Skeletal muscle satellite cell (primary cell): Measurements from ENCODE around the gene KCNE5.
"Not testable (repeated sequence)": the region's sequence is repeated elsewhere in the genome, so short reads cannot be mapped to it uniquely, and the experiment has no call there.

Experiments
- H3K27me3 ChIP-seq: 2 replicates; pipeline ENCODE4 v1.7.0; 2013; ENCODE audit warnings: low read length; ENCODE audit not compliant: control insufficient read depth, insufficient read depth
- H3K36me3 ChIP-seq: 2 replicates; pipeline ENCODE4 v1.7.0; 2013; ENCODE audit warnings: mild to moderate bottlenecking, control low read depth, low read length; ENCODE audit not compliant: insufficient read depth
- H3K4me1 ChIP-seq: 2 replicates; pipeline ENCODE4 v1.7.0; 2013; ENCODE audit warnings: low read length; ENCODE audit not compliant: control insufficient read depth, insufficient read depth
- H3K4me2 ChIP-seq: 2 replicates; pipeline ENCODE4 v1.7.0; 2013; ENCODE audit warnings: mild to moderate bottlenecking, low read length
- H3K4me3 ChIP-seq: 2 replicates; pipeline ENCODE4 v1.7.0; 2013; ENCODE audit warnings: low read length
- H3K9ac ChIP-seq: 2 replicates; pipeline ENCODE4 v1.7.0; 2013; ENCODE audit warnings: mild to moderate bottlenecking, low read depth, low read length, moderate library complexity
- H3K9me3 ChIP-seq: replicated peaks from 2 replicates; pipeline ENCODE4 v1.7.0; 2013; ENCODE audit warnings: mild to moderate bottlenecking, control low read depth, low read length

KCNE5 gene

DNA sequence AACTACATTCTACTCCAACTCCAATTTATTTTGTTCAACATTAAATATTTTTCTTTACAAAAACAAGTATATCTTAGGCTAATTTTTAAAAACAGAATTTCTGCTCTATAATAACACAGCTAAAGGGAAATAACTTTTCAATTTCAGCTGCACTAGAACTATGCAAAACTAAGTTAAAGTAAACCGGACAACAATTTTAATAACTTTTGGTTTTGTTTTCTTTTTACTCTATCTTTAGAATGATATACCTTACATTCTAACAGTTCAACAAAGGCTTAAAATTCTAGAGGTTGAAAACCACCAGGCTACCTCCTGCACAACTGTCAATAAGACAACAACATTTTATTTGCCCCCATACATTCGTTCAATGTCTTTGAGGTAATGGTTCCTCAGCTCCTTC lies 18.7 kb upstream of the KCNE5 start:
- H3K9ac ChIP-seq = no peak overlapping the region

DNA sequence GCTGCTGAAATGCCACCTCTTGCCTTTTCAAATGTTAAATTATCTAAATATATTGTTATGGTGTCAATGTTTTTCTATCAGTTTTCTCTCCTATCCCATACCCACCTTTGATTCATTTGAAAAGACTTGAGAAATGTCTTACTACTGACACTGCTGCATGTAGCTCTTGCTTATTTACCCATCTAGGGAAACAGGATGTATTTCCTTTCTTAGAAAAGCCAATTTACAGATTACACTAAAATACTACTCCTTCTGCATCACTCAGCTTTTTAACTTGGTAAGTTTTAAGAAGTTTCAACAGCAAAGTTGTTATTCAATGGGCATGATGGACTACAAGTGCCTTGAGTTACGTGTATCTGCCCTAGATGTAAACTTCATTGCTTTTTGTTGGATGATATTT lies 13.2 kb upstream of the KCNE5 start:
- Histone ChIP-seq H3K9me3 (no peaks in the 10 kb centered on the region), H3K27me3 (peaks cover 5% of the 10 kb centered on the region), H3K36me3 (peaks cover 4% of the 10 kb centered on the region), H3K4me2 (no peak overlapping the region), H3K4me3 (no peak overlapping the region), H3K4me1 (no peaks in the 10 kb centered on the region), H3K9ac (no peak overlapping the region)

More for the DNA sequence above, 18.7 kb upstream of the KCNE5 start:
- Histone ChIP-seq H3K9me3 (no peaks in the 10 kb centered on the region), H3K36me3 (peaks cover 4% of the 10 kb centered on the region), H3K27me3 (peaks cover 2% of the 10 kb centered on the region), H3K4me3 (no peak overlapping the region), H3K4me2 (no peak overlapping the region), H3K4me1 (no peaks in the 10 kb centered on the region)

DNA sequence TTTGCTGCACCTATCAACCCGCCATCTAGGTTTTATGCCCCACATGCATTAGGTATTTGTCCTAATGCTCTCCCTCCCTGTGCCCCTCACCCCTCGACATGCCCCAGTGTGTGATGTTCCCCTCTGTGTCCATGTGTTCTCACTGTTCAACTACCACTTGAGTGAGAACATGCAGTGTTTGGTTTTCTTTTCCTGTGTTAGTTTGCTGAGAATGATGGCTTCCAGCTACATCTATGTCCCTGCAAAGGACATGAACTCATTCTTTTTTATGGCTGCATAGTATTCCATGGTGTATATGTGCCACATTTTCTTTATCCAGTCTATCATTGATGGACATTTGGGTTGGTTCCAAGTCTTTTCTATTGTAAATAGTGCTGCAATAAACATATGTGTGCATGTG lies 12.5 kb upstream of the KCNE5 start:
- not testable (repeated sequence) for H3K4me1 ChIP-seq, H3K9ac ChIP-seq, H3K4me2 ChIP-seq, H3K36me3 ChIP-seq, H3K9me3 ChIP-seq, H3K27me3 ChIP-seq, H3K4me3 ChIP-seq

DNA sequence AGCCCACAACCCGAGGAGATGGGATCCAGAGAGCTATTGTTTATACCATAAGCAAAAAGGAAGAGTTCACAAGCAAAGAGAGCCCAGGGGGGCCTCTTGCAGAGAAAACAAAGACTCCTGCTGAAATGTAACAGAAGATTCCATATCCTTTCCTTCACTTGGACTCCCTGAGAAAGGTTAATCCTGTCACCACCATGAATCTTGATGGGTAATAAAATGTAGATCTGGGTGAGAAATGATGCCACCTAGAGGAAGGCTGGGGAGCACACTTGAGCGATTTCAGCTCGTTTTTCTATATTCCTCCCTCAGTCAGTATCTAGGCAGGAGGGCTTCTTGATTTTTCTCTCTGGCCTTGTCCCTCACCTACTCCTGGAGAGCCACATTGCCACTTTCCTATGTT lies 10.2 kb upstream of the KCNE5 start:
- Histone ChIP-seq H3K9ac (no peak overlapping the region), H3K36me3 (peaks cover 4% of the 10 kb centered on the region), H3K4me1 (no peaks in the 10 kb centered on the region), H3K27me3 (peaks cover 2% of the 10 kb centered on the region), H3K9me3 (no peaks in the 10 kb centered on the region), H3K4me2 (no peak overlapping the region), H3K4me3 (no peak overlapping the region)

DNA sequence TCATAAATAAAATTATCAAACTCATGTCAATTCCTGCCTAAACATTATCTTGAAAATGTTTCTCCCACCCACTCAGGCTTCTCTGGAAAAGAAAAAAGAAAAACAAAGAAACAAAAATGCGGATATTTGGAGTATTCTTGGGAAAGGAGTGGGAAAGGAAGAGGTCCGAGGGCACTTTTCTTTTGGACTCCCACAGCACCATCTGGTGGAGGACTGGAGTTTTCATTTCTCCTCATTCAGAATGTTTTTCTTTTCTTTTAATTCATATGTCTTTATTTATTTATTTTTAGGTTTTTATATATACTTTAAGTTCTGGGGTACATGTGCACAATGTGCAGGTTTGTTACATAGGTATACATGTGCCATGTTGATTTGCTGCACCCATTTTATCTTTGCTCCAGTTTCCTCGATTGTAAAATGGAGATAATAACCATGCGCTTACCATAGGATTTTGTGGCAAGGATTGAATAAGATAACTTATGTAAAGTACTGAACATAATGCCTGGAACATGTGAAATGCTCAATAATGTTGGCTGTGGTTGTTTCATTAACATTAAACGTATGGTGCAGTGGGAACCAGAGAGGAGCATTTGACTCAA lies 8.0 kb upstream of the KCNE5 start:
- H3K4me1 ChIP-seq = no peaks in the 10 kb centered on the region
- H3K4me2 ChIP-seq = no peak overlapping the region
- no peaks in the 10 kb centered on the region for H3K36me3 ChIP-seq
- no peak overlapping the region for H3K9ac ChIP-seq
- H3K9me3 ChIP-seq = no peaks in the 10 kb centered on the region
- H3K27me3 ChIP-seq = peaks cover 2% of the 10 kb centered on the region
- no peak overlapping the region for H3K4me3 ChIP-seq

DNA sequence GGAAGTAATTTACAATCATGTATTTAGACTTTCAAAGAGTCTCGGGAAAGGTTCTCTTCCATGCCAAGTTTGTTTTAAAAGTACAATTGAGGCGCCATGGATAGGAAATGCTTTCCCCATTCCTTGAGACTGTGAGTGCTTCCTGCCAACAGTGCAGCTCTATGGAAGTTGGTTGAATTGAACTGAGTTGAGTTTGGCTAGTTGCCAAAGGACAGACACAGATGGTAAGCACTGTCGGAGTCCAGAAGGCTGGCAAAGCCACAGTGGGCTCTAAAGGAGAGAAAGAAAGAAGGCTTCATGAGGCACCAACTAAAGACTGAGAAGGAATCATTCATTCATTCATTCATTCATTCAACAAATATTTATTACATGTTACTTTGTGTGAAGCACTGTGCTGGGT lies 4.3 kb upstream of the KCNE5 start:
- Histone ChIP-seq H3K9me3 (no peaks in the 10 kb centered on the region), H3K36me3 (no peaks in the 10 kb centered on the region), H3K4me3 (no peak overlapping the region), H3K27me3 (peaks cover 2% of the 10 kb centered on the region), H3K4me2 (no peak overlapping the region), H3K4me1 (no peaks in the 10 kb centered on the region), H3K9ac (no peak overlapping the region)

DNA sequence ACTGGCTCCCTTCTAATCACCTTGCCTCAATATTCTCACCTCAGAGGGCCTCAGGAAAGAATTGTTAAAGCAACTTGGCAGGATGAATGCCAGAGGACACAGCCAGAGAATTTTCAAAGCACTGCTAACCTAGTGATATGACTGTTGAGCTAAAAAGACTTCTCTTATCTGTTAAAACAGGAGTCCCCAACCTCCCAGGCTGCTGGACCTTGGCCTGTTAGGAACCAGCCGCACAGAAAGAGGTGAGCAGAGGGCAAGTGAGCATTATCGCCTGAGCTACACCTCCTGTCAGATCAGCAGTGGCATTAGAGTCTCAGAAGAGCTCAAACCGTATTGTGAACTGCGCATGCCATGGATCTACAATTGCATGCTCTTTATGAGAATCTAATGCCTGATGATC lies 1.7 kb upstream of the KCNE5 start:
- no peak overlapping the region for H3K4me3 ChIP-seq
- H3K9me3 ChIP-seq = no peaks in the 10 kb centered on the region
- no peak overlapping the region for H3K4me2 ChIP-seq
- H3K4me1 ChIP-seq = no peaks in the 10 kb centered on the region
- peaks cover 2% of the 10 kb centered on the region for H3K27me3 ChIP-seq
- H3K36me3 ChIP-seq = no peaks in the 10 kb centered on the region
- H3K9ac ChIP-seq = no peak overlapping the region

DNA sequence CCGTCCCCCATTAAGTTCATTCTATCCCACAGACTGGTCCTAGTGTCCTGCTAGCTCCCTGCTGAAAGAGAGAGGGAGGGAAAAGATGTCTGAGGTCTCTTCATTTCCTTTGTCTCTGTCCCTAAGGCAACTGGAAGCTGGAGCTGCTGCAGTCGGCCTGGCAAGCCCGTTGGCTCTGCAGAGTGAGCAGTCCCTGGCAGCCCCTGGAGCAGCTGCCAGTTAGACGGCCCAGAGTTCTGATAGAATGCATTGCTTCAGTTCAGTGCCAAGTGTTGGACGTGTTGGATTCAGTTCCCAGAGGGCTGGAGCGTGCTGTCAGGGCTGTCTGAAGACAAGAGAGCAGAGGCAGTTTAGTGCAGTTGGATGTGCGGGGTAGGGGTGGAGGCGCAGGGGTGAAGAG lies 975 bp downstream of the KCNE5 start:
- Histone ChIP-seq H3K27me3 (peaks cover 2% of the 10 kb centered on the region), H3K9me3 (no peaks in the 10 kb centered on the region), H3K9ac (no peak overlapping the region)

DNA sequence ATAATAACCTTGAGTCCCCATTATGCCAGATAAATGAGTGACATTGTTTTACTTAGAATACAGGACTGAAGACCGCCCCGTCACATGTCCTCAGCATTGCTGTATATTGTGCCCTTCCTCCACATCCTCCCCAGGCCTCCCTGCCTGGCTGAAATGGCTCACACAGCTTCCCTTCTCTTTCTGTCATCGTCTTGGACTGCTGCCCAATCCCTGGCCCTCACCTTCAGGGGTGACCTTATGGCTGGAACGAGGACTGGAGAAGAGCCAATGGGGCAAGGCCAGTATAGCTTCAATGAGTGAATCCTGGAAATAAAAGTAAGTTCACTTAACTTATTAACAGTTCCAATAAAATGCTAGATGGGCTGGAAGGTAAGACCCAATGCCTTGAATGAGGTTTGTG lies 2.7 kb downstream of the KCNE5 start:
- Histone ChIP-seq H3K9me3 (no peaks in the 10 kb centered on the region), H3K27me3 (peaks cover 12% of the 10 kb centered on the region), H3K4me3 (no peak overlapping the region), H3K36me3 (no peaks in the 10 kb centered on the region), H3K4me2 (no peak overlapping the region), H3K4me1 (no peaks in the 10 kb centered on the region), H3K9ac (no peak overlapping the region)

More for the DNA sequence above, 975 bp downstream of the KCNE5 start:
- Histone ChIP-seq H3K4me2 (no peak overlapping the region), H3K36me3 (no peaks in the 10 kb centered on the region), H3K4me3 (no peak overlapping the region), H3K4me1 (no peaks in the 10 kb centered on the region)

DNA sequence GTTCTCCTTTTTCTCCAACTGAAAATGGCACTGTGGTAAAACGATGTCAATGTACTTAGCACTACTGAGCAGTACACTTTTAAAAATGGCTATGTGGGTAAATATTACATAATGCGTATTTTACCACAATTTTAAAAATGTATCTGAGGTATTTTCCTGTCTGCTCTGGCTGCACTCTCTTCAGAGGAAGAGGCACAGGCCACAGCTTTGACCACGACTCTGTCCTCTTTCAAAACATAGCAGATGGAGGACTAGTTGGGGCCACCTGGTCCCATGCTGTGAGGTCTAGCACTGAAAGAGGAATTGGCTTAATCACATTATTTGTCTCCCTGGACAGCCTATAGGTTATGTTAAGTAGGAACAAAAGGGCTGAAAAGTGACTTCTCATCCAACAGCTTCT lies 5.2 kb downstream of the KCNE5 start:
- Histone ChIP-seq H3K4me2 (no peak overlapping the region), H3K9me3 (no peaks in the 10 kb centered on the region), H3K9ac (no peak overlapping the region), H3K4me3 (no peak overlapping the region), H3K4me1 (no peaks in the 10 kb centered on the region), H3K36me3 (no peaks in the 10 kb centered on the region), H3K27me3 (peaks cover 14% of the 10 kb centered on the region)

DNA sequence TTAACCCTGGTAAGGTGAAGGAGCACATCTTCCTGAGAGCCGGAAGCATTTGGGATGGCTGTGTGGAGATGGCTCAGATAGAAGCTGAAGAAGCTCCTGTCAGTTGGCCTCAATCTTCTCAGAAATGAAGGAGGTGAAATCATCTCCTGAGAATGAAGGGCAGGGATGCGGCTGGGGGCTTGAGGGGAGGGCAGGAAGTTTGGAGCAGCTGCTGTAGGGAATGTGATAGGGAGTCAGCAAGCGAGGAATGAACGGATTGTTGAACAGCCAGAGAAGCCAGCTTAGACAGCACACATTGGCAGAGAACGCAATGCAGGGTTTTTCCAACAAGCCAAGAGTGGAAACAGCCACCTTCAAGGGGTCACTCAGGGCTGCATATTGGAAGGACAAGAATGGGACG lies 10.0 kb downstream of the KCNE5 start:
- no peak overlapping the region for H3K9ac ChIP-seq
- no peak overlapping the region for H3K4me3 ChIP-seq
- no peaks in the 10 kb centered on the region for H3K9me3 ChIP-seq
- H3K36me3 ChIP-seq = no peaks in the 10 kb centered on the region
- no peak overlapping the region for H3K4me2 ChIP-seq
- H3K4me1 ChIP-seq = no peaks in the 10 kb centered on the region
- peaks cover 31% of the 10 kb centered on the region for H3K27me3 ChIP-seq

DNA sequence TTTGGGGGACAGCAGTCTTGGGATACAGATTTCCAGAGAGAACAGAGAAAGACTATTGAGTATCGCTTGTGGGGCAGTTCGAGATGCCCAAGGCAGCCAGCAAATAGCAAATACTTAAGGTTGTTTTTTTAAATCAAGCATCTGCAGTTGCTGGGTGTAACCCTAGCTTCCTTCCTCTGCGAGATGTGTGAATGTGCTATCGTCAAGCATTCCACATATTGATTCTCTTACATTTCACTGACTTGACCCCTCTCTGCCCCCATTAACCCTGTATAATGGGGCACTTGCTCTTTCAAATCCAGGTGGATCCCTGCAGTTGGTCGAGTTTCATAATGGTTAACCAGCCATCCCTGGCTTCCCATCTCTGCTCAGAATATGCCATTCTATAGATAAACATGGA lies 23.5 kb downstream of the KCNE5 start:
- H3K4me1 ChIP-seq = no peaks in the 10 kb centered on the region
- H3K4me2 ChIP-seq = no peak overlapping the region
- H3K27me3 ChIP-seq = peaks cover 45% of the 10 kb centered on the region
- H3K4me3 ChIP-seq = no peak overlapping the region
- H3K36me3 ChIP-seq = no peaks in the 10 kb centered on the region
- H3K9ac ChIP-seq = no peak overlapping the region
- H3K9me3 ChIP-seq = no peaks in the 10 kb centered on the region
